Left lung (tissue), 10 donors: ENCODE results near the gene RAB40C. TPM values are rescaled to one million over a fixed set of nuclear protein-coding genes. Genes with fewer than 3 reads are reported as not detected.

Experiments
- ATAC-seq: fragments of 200-7000 bp; cut with Tn5 transposase; one replicate; pipeline ENCODE4 v1.9.1; 2020; ENCODE audit warnings: moderate library complexity
- DNase-seq, 4 donors: peaks; one replicate each; pipeline ENCODE4 v3.0.0-alpha.2; 2013 to 2020
- H3K27ac ChIP-seq, 2 donors: fragments of 200-600 bp; sonication (generic) in 1 of 2; one replicate each; pipeline versions ENCODE4 v1.5.0 to v1.8.0; 2020 to 2021
- H3K27me3 ChIP-seq, 2 donors: fragments of 200-600 bp; sonication (generic) in 1 of 2; one replicate each; pipeline versions ENCODE4 v1.5.0 to v1.8.0; 2020 to 2021
- H3K36me3 ChIP-seq, 2 donors: fragments of 200-600 bp; sonication (generic) in 1 of 2; one replicate each; pipeline versions ENCODE4 v1.5.0 to v1.8.0; 2020 to 2021
- H3K4me1 ChIP-seq, 2 donors: fragments of 200-600 bp; one replicate each; pipeline ENCODE4 v1.8.0; 2021
- H3K4me3 ChIP-seq, 2 donors: fragments of 200-600 bp; sonication (generic) in 1 of 2; one replicate each; pipeline versions ENCODE4 v1.5.0 to v1.8.0; 2020 to 2021; ENCODE audit warnings: mild to moderate bottlenecking in 1 of 2
- H3K9me3 ChIP-seq, 2 donors: fragments of 200-600 bp; sonication (generic) in 1 of 2; one replicate each; pipeline versions ENCODE4 v1.5.0 to v1.8.0; 2020 to 2021
- intact Hi-C, 2 donors: fragments of 100-400 bp; cut with DNase I; formaldehyde crosslinking; loops; one replicate each; pipeline versions ENCODE4 v1.11.2 to v1.14.2; 2022
- polyA plus RNA-seq, 6 donors: library from polyadenylated mRNA; unstranded; fragments of 120-200 nt; gene quantifications; one replicate each; pipeline ENCODE4 v1.2.1, GENCODE V29; 2013; ENCODE audit not compliant: insufficient read length in 6 of 6
- total RNA-seq, 2 donors: library from RNA; stranded (reverse); fragmentation: NEBNext Ultra II Directional; extraction: Animal tissue kit (Norgen Biotek cat#: 25700); gene quantifications; one replicate each; pipeline ENCODE4 v1.2.1, GENCODE V29; 2021
- TF ChIP-seq, protein P1 (sequence below), 2 donors: fragments of 200-600 bp; sonication (generic) in 1 of 2; IDR thresholded peaks; one replicate each; pipeline versions ENCODE4 v1.5.0 to v1.8.0; 2021; ENCODE audit warnings: antibody characterized with exemption in 2 of 2
- donor health status: DM: no; HTN: yes; CAD: no.
- donor health status: DM: no; HTN: no; CAD: no.

RAB40C gene
- total and polyA plus RNA-seq, 8 donors: 17.6 to 32.9 (median 25.9) TPM

DNA sequence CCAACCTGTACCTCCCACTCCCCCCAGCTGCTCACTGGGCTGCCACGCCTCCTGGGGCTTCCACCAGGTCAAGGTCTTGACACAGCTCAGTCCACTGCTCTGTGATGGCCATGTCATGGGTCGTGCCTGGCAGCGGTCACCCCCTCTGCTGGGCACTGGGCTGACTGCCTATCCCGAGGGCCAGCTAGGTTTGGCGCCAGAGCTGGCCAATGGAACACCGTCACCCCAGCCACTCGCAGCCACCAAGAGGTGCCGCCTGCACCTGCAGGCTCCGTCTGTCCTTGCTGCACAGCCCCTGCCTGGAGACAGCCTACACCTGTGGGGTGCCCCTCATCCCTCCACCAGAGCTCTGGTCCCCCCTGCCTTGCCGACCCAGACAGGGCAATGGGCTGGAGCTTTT is 4.5 kb upstream of the RAB40C start:
- intact Hi-C loops: no loop called here
- no peak for DNase-seq
- TF ChIP-seq, protein P1, sequence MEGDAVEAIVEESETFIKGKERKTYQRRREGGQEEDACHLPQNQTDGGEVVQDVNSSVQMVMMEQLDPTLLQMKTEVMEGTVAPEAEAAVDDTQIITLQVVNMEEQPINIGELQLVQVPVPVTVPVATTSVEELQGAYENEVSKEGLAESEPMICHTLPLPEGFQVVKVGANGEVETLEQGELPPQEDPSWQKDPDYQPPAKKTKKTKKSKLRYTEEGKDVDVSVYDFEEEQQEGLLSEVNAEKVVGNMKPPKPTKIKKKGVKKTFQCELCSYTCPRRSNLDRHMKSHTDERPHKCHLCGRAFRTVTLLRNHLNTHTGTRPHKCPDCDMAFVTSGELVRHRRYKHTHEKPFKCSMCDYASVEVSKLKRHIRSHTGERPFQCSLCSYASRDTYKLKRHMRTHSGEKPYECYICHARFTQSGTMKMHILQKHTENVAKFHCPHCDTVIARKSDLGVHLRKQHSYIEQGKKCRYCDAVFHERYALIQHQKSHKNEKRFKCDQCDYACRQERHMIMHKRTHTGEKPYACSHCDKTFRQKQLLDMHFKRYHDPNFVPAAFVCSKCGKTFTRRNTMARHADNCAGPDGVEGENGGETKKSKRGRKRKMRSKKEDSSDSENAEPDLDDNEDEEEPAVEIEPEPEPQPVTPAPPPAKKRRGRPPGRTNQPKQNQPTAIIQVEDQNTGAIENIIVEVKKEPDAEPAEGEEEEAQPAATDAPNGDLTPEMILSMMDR (IDR thresholded peaks at IDR 0.05): no peak

DNA sequence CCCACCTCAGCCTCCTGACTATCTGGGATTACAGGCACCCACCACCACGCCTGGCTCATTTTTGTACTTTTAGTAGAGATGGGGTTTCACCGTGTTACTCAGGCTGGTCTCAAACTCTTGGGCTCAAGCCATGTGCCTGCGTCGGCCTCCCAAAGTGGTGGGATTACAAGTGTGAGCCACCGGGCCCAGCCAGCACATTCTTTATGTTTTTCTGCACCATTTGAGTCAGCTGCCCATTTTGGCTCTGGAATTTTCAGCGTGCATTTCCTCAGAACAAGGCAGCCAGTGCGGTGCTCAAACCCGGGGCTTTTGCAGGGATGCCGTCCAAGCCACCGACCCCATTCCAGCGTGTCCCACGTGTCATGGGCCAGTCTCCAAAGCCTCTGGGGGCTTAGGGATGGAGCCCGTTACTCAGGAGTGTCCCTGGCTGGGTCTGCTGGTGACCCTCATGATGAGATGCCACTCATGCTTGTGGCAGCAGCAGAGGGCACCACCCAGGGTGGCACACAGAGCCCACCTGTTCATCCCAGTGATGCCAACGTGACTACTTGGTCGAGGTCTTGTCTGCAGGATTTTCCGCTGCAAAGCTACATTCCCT is 3.7 kb upstream of the RAB40C start:
- Histone ChIP-seq H3K9me3 (no peaks in the 10 kb centered on the region), H3K27me3 (no peaks in the 10 kb centered on the region), H3K4me1 (peaks cover 17 to 28% of the 10 kb centered on the region in 2 donors), H3K4me3 (no peak overlapping the region), H3K27ac (no peak overlapping the region), H3K36me3 (peaks cover 0 to 11% of the 10 kb centered on the region in 2 donors)
- no peak for ATAC-seq
- TF ChIP-seq, protein P1 (IDR thresholded peaks at IDR 0.05): no peak
- intact Hi-C loops: no loop called here
- DNase-seq: no peak

More for the DNA sequence above, 4.5 kb upstream of the RAB40C start:
- no peaks in the 10 kb centered on the region for H3K27me3 ChIP-seq
- no peak overlapping the region for H3K27ac ChIP-seq
- H3K36me3 ChIP-seq: peaks cover 0 to 19% of the 10 kb centered on the region in 2 donors
- no peak for ATAC-seq
- no peaks in the 10 kb centered on the region for H3K9me3 ChIP-seq
- peaks cover 17 to 20% of the 10 kb centered on the region in 2 donors for H3K4me1 ChIP-seq
- no peak overlapping the region for H3K4me3 ChIP-seq

DNA sequence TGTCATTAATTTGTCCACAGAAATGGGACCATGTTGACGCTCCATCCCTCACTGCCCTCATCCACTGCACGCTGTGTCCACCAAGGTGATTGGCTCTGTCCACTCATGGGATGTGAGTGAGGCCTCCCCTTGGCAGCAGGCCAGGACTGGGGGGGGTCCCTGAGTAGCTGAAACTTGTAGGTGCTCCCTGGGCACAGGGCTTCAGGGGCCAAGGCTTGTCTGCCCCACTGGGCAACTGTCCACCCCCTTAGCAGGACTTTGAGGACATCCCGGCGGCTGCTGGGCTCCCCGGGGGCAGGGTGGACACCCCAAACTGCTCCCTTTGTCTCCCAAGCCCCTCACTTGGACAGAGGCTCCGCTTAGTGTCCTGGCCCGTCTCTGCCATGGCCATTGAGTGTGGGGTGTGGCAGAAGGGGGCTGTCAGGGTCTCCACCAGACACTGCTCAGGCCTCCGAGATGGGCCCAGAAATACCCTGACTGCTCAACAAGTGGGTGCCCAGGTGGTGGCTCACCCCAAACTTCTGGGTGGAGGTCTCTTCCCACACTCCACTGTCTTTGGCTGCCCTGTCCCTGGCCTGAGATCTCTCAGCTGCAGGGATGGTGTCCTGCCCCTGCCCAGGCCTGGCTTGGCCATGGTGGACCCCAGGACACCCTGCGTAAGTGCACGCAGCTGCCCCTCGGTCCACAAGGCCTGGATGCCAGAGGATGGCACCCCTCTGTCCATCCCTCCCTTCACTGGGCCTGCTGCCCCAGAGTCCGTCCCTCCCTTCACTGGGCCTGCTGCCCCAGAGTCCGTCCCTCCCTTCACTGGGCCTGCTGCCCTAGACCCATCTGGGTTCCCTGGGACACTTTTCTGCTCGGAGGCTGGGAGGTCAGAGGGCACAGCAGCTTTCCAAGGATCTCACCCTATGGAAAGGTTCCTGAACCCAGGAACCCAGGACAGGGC is 2.9 kb upstream of the RAB40C start:
- peaks cover 25 to 35% of the 10 kb centered on the region in 2 donors for H3K4me1 ChIP-seq
- peaks cover 0 to 9% of the 10 kb centered on the region in 2 donors for H3K36me3 ChIP-seq
- ATAC-seq: no peak
- no peak for DNase-seq
- intact Hi-C loops: no loop called here
- H3K9me3 ChIP-seq: no peaks in the 10 kb centered on the region
- TF ChIP-seq, protein P1 (IDR thresholded peaks at IDR 0.05): no peak
- no peak overlapping the region for H3K4me3 ChIP-seq
- no peak overlapping the region for H3K27ac ChIP-seq
- H3K27me3 ChIP-seq: no peaks in the 10 kb centered on the region

DNA sequence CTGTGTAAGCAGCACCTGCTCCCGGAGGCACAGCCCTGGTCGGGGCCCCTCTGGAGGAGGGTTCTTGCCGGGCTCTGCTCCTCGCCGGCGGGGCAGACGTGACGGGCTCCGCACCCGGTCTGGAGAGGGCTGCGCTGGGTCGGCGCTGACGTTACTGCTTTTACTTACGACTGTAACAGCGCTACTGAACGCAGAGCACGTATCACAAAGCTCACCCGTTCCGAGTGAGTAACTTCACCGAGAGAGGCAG is 1.3 kb upstream of the RAB40C start:
- no peak for ATAC-seq
- peaks cover 41 to 52% of the 10 kb centered on the region in 2 donors for H3K4me1 ChIP-seq
- intact Hi-C loops: no loop called here

More for the DNA sequence above, 1.3 kb upstream of the RAB40C start:
- Histone ChIP-seq H3K36me3 (peaks cover 0 to under 1% of the 10 kb centered on the region in 2 donors), H3K27ac (peak overlapping the region; percentile 96 to 98), H3K27me3 (no peaks in the 10 kb centered on the region), H3K4me3 (peak overlapping the region; percentile 68 to 71), H3K9me3 (no peaks in the 10 kb centered on the region)
- TF ChIP-seq, protein P1 (IDR thresholded peaks at IDR 0.05): no peak
- DNase-seq: peak in 1 of 4 donors; percentile 59
